Breast epithelium (tissue), 4 donors: Measurements from ENCODE around the gene GNB1. TPM values are rescaled to one million over a fixed set of nuclear protein-coding genes. Genes with fewer than 3 reads are reported as not detected.
"Not testable (repeated sequence)": the region's sequence is repeated elsewhere in the genome, so short reads cannot be mapped to it uniquely, and the experiment has no call there.

ENCODE experiments used
- DNase-seq, 2 donors: peaks; one replicate each; pipeline ENCODE4 v3.0.0-alpha.2; 2019; ENCODE audit warnings: low spot score in 2 of 2
- H3K27ac ChIP-seq, 2 donors: fragments of 200-600 bp; sonication (generic) in 1 of 2; one replicate each; pipeline ENCODE4 v1.5.1; 2016 to 2019; ENCODE audit warnings: mild to moderate bottlenecking in 1 of 2
- H3K27me3 ChIP-seq, 2 donors: fragments of 200-600 bp; sonication (generic) in 1 of 2; one replicate each; pipeline versions ENCODE4 v1.5.1 to v1.6.0; 2017 to 2019; ENCODE audit warnings: control low read depth in 1 of 2, mild to moderate bottlenecking in 1 of 2
- H3K36me3 ChIP-seq: fragments of 200-600 bp; one replicate; pipeline ENCODE4 v1.5.1; 2019
- H3K4me1 ChIP-seq, 2 donors: fragments of 200-600 bp; sonication (generic); one replicate each; pipeline ENCODE4 v1.5.1; 2016 to 2019; ENCODE audit warnings: control low read depth in 1 of 2
- H3K4me3 ChIP-seq, 3 donors: fragments of 200-600 bp; sonication (generic); 1 replicate in 2 of 3; 2 replicates in 1 of 3; pipeline ENCODE4 v1.5.1; 2016 to 2019; ENCODE audit warnings: mild to moderate bottlenecking in 3 of 3, moderate library complexity in 2 of 3
- H3K9me3 ChIP-seq, 2 donors: fragments of 200-600 bp; sonication (generic) in 1 of 2; one replicate each; pipeline ENCODE4 v1.5.1; 2016 to 2019; ENCODE audit warnings: control low read depth in 1 of 2
- POLR2A ChIP-seq: fragments of 450-650 bp; IDR thresholded peaks from one replicate; pipeline ENCODE4 v1.6.1; 2016; ENCODE audit warnings: antibody characterized with exemption, mild to moderate bottlenecking, moderate library complexity
- POLR2AphosphoS5 ChIP-seq, 3 donors: sonication (generic); formaldehyde crosslinking; IDR thresholded peaks; one replicate each; pipeline ENCODE4 v1.6.1; 2017; ENCODE audit warnings: antibody characterized with exemption in 3 of 3
- intact Hi-C: fragments of 100-400 bp; cut with DNase I; formaldehyde crosslinking; loops from one replicate; pipeline ENCODE4 v1.15.1; 2023; ENCODE audit warnings: low total_unique reads
- total RNA-seq, 3 donors: library from RNA; depleted of rRNA; stranded (reverse); fragments of >200 nt; gene quantifications; one replicate each; pipeline ENCODE4 v1.1.0, GENCODE V29; 2016
- TF ChIP-seq, protein P1 (sequence below), 3 donors: fragments of 450-650 bp; IDR thresholded peaks; one replicate each; pipeline ENCODE4 v1.5.1; 2016 to 2017; ENCODE audit warnings: antibody characterized with exemption in 3 of 3, mild to moderate bottlenecking in 3 of 3, moderate library complexity in 3 of 3

GNB1 gene
- total RNA-seq, 3 donors from 2014 or later, result 108 to 138 (median 123) TPM

DNA sequence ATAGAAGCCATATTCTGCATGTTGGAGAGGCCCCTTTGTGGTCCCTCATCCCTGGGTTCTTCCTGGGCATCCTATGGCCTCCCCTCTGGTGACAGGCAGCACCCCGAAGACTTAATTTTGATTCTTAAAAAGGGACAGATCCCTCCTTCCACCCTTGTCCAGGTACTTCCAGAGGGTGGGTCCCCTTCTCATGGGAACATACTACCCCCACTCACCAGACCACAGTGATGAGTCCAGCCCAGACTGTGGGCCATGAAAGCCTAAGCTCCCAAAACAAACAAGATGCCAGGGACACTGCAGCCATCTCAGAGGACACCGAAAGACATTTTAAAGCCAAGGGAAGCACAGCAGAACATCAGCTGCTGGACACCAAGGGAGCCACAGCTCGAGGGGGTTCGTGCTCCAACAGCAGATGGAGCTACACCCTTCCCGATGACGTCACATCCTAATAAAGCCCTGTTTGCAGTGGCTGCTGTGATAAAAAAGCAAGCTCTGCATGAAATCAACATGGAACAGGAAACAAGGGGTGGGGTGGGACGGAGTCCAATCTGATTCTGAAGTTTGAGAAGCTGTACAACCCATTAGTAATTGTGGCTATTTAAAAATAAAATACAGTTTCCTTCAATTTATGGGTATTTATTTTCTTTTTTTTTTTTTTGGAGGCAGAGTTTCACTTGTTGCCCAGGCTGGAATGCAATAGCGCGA lies 32.4 kb downstream of the GNB1 start:
- no peaks in the 10 kb centered on the region for H3K36me3 ChIP-seq
- peak overlapping the region; percentile 12 to 34 (median 14) for H3K4me3 ChIP-seq
- H3K4me1 ChIP-seq, result peaks cover 3 to 8% of the 10 kb centered on the region in 2 donors
- H3K9me3 ChIP-seq, result no peaks in the 10 kb centered on the region
- peak overlapping the region; percentile 48 to 76 for H3K27ac ChIP-seq
- TF ChIP-seq POLR2A (no peak), POLR2AphosphoS5 (IDR thresholded peaks at IDR 0.05) (peak in 2 of 3 donors; percentile 39 to 42)
- TF ChIP-seq, protein P1, sequence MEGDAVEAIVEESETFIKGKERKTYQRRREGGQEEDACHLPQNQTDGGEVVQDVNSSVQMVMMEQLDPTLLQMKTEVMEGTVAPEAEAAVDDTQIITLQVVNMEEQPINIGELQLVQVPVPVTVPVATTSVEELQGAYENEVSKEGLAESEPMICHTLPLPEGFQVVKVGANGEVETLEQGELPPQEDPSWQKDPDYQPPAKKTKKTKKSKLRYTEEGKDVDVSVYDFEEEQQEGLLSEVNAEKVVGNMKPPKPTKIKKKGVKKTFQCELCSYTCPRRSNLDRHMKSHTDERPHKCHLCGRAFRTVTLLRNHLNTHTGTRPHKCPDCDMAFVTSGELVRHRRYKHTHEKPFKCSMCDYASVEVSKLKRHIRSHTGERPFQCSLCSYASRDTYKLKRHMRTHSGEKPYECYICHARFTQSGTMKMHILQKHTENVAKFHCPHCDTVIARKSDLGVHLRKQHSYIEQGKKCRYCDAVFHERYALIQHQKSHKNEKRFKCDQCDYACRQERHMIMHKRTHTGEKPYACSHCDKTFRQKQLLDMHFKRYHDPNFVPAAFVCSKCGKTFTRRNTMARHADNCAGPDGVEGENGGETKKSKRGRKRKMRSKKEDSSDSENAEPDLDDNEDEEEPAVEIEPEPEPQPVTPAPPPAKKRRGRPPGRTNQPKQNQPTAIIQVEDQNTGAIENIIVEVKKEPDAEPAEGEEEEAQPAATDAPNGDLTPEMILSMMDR (IDR thresholded peaks at IDR 0.05), result no peak
- DNase-seq, result peak in 1 of 2 donors; percentile 48
- H3K27me3 ChIP-seq, result no peaks in the 10 kb centered on the region
- intact Hi-C loops, result no loop called here

DNA sequence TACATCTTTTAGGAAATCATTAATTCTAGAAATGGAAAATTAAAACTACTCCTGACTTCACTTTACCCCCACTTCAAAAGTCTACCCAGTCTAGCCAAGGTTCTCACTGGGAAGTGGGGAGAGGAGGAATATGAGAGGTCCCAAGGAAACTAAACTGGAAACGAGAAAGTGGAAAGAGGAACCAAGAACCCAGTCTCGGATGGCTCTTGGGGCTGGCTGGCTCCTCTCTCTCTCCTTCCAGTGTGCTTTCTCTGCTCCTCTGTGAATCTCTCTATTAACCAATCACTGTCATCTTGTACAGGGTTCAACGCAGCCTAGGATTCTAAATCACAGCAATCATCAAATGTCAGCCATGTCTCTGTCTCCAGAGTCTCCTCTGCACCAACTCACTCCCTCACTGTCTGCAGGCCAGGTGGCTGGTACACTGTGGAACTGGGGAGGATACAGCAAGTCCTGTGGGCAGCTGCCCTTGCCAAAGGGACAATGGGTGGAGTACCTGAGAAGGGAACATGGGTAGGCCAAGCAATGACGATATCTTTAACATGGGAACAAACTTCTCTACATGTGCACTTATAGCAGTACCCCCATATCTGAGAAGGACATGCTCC lies 33.7 kb downstream of the GNB1 start:
- intact Hi-C loops, result no loop called here
- H3K4me1 ChIP-seq, result peaks cover 3 to 8% of the 10 kb centered on the region in 2 donors

DNA sequence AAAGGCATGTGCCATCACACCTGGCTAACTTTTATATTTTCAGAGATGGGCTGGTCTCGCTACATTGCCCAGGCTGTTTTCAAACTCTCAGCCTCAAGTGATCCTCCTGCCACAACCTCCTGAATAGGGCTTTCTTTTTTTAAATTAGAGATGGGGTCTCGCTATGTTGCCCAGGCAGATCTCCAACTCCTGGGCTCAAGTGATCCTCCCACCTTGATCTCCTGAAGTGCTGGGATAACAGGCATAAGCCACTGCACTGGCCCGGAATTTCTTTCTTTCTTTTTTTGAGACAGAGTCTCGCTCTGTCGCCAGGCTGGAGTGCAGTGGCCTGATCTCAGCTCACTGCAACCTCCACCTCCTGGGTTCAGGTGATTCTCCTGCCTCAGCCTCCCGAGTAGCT lies 34.7 kb downstream of the GNB1 start:
- H3K4me3 ChIP-seq, H3K27ac ChIP-seq, H3K36me3 ChIP-seq, intact Hi-C loops, H3K9me3 ChIP-seq, H3K4me1 ChIP-seq, DNase-seq, H3K27me3 ChIP-seq: not testable (repeated sequence)

More for the DNA sequence above, 33.7 kb downstream of the GNB1 start:
- H3K27ac ChIP-seq, result peak overlapping the region; percentile 25 to 48
- TF ChIP-seq, protein P1 (IDR thresholded peaks at IDR 0.05), result no peak
- TF ChIP-seq POLR2A (no peak), POLR2AphosphoS5 (IDR thresholded peaks at IDR 0.05) (no peak)
- H3K4me3 ChIP-seq, result no peak overlapping the region
- no peak for DNase-seq
- H3K36me3 ChIP-seq, result no peaks in the 10 kb centered on the region
- no peaks in the 10 kb centered on the region for H3K9me3 ChIP-seq
- H3K27me3 ChIP-seq, result no peaks in the 10 kb centered on the region

DNA sequence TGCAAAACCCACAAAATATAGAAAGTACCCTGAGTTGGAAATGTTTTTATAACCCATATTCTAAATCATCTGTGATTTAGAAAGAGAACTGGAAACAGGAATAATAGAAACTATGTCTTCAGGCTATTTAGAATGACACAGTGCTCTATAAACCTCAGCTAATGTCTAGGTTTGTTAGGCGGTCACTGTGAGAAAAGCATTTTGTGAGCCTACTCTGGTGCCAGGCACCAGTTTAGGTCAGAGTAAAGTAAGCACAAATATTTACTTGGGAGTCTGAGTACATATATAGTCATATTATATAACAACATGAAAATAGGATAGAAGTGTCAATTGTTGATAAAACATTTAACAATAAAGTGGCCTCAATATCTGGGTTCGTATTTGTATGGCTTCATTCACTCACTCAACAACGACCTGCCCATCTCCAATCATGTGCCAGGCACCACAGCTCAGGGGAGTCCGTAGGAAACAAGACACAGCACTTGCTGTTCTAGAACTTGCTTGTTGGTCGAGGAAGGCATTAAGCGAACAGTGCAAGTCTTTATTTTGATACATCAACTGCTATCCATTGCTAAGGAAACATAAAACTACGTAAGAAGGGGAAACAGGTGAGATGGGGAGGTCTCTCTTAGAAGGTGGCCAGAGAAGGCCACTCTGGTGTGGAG lies 37.2 kb downstream of the GNB1 start:
- Histone ChIP-seq H3K27me3 (no peaks in the 10 kb centered on the region), H3K4me1 (peaks cover 3 to 4% of the 10 kb centered on the region in 2 donors), H3K36me3 (no peaks in the 10 kb centered on the region), H3K4me3 (no peak overlapping the region), H3K9me3 (no peaks in the 10 kb centered on the region), H3K27ac (peak overlapping the region in 1 of 2 donors; percentile 14)
- TF ChIP-seq POLR2A (no peak), POLR2AphosphoS5 (IDR thresholded peaks at IDR 0.05) (no peak)
- TF ChIP-seq, protein P1 (IDR thresholded peaks at IDR 0.05), result no peak
- no peak for DNase-seq
- intact Hi-C loops, result no loop called here

DNA sequence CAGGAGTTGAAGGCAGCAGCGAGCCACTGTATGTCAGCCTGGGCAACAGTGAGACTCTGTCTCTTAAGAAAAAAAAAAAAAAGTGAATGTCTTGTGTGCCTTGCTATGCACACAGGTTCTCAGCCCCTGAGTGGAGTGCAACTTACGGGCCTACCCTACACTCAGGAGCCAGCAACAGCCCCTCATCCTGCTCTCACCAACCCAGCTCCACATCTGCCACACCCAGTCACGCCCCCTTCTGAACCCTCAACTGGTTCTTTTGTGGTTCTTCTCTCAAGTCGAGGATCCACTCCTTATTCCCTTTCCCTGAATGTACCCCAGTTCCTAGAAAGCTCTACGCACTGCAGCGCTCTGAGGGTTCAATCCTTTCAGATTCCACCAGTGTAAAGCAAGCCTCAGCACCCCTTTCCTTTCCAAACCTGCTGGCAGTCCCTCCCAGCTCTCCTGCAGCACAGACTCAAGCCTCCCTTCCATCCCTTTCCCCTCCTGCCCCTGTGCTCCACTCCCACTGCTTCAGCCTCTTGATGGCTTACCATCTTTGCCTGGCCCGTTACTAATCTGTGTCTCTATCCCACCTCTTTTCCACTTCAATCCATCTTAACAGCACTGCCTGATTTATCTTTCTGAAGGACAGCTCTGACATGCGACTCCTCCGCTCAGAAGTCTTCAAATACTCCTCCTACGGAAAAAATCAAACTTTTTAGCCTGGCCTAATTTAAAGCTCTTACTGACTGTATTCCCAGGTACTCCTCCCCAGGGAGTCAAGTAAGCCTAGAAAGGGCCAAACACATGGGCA lies 38.1 kb downstream of the GNB1 start:
- TF ChIP-seq, protein P1 (IDR thresholded peaks at IDR 0.05), result no peak
- TF ChIP-seq POLR2A (no peak), POLR2AphosphoS5 (IDR thresholded peaks at IDR 0.05) (no peak)
- intact Hi-C loops, result no loop called here
- H3K9me3 ChIP-seq, result no peaks in the 10 kb centered on the region
- no peaks in the 10 kb centered on the region for H3K4me1 ChIP-seq
- no peaks in the 10 kb centered on the region for H3K36me3 ChIP-seq
- no peaks in the 10 kb centered on the region for H3K27me3 ChIP-seq
- H3K4me3 ChIP-seq, result no peak overlapping the region
- no peak overlapping the region for H3K27ac ChIP-seq
- DNase-seq, result no peak
